ENCODE results near the gene C1orf74. TPM values are rescaled to one million over a fixed set of nuclear protein-coding genes. Genes with fewer than 3 reads are reported as not detected.

Gene C1orf74
- total RNA-seq, 3 donors from 2014 or later, result 0.64 to 3.1 (median 2.0) TPM

DNA sequence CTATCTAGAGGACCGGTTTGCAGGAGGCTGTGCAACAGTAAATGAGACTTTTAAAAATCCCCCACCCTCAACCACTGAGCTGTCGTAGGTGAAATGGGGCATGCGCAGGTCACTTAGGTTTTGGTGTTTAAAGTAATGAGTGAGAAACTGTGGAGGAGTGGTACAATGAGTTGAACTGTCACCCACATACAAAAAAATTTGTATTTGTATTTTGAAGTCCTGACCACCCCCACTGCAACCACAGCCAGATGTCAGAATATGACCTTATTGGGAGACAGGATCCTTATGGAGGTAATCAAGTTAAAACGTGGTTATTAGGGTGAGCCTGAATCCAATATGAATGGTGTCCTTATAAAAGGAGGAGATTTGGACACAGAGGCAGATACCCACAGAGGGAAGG is 23.1 kb upstream of the C1orf74 start:
- intact Hi-C loops (cut with DNase I; ENCODE audit: low total_unique reads), result no loop called here
- Histone ChIP-seq H3K27me3 (no peaks in the 10 kb centered on the region), H3K36me3 (no peaks in the 10 kb centered on the region), H3K27ac (peak overlapping the region in 1 of 2 donors; percentile 18), H3K9me3 (no peaks in the 10 kb centered on the region), H3K4me3 (no peak overlapping the region), H3K4me1 (peaks cover 0 to 3% of the 10 kb centered on the region in 2 donors)
- DNase-seq (ENCODE audit: low spot score in 2 of 2), result no peak
- TF ChIP-seq POLR2A (IDR thresholded peaks at IDR 0.05) (no peak), POLR2AphosphoS5 (IDR thresholded peaks at IDR 0.05) (no peak)
- TF ChIP-seq, protein P1, sequence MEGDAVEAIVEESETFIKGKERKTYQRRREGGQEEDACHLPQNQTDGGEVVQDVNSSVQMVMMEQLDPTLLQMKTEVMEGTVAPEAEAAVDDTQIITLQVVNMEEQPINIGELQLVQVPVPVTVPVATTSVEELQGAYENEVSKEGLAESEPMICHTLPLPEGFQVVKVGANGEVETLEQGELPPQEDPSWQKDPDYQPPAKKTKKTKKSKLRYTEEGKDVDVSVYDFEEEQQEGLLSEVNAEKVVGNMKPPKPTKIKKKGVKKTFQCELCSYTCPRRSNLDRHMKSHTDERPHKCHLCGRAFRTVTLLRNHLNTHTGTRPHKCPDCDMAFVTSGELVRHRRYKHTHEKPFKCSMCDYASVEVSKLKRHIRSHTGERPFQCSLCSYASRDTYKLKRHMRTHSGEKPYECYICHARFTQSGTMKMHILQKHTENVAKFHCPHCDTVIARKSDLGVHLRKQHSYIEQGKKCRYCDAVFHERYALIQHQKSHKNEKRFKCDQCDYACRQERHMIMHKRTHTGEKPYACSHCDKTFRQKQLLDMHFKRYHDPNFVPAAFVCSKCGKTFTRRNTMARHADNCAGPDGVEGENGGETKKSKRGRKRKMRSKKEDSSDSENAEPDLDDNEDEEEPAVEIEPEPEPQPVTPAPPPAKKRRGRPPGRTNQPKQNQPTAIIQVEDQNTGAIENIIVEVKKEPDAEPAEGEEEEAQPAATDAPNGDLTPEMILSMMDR (IDR thresholded peaks at IDR 0.05), result no peak

GRCh38 chr1:209805875-209806760 is 21.8 kb upstream of the C1orf74 start, which contains the start of gene IRF6:
TSS of gene IRF6 (minus strand) at chr1:209806142. CDS start at chr1:209801413, 4,729 bp downstream.
- Histone ChIP-seq H3K4me1 (peaks cover 0 to 10% of the 10 kb centered on the region in 2 donors), H3K27me3 (no peaks in the 10 kb centered on the region), H3K9me3 (no peaks in the 10 kb centered on the region), H3K36me3 (no peaks in the 10 kb centered on the region), H3K27ac (peak within 1 kb of the TSS; percentile 97 to 99), H3K4me3 (peak within 1 kb of the TSS; percentile 26 to 82 (median 82))
- peak; percentile 96 to 97 for DNase-seq (ENCODE audit: low spot score in 2 of 2)
- TF ChIP-seq, protein P1 (IDR thresholded peaks at IDR 0.05), result no peak
- TF ChIP-seq POLR2AphosphoS5 (IDR thresholded peaks at IDR 0.05) (peak; percentile 57 to 98 (median 80)), POLR2A (IDR thresholded peaks at IDR 0.05) (peak; percentile 93)
- intact Hi-C loops (cut with DNase I; ENCODE audit: low total_unique reads), result no loop called here

DNA sequence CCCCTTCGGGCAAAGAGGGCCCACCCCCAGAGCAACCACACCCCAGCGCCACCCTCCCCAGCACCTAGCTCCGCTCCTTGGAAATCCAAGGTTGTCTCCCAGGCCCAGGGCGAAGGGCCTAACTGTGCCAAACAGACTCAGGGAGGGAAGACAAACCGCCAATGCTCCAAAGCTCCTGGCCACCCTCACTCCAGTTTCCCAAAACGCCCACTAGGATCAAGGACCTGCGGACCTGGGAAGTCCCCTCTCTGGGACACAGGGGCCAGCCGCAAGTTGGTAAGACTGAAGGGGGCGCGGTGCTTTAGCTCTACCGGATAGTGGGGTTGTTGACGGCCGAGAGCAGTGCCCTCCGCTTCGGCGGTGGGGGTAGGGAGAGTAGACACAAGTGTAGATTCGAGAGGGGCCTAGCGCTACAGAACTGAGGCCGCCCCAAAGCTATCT is 21.0 kb upstream of the C1orf74 start:
- H3K4me3 ChIP-seq, result peak overlapping the region in 2 of 3 donors; percentile 82
- peak overlapping the region; percentile 97 to 99 for H3K27ac ChIP-seq
- no peak for DNase-seq (ENCODE audit: low spot score in 2 of 2)
- H3K27me3 ChIP-seq, result no peaks in the 10 kb centered on the region
- intact Hi-C loops (cut with DNase I; ENCODE audit: low total_unique reads), result no loop called here
- H3K4me1 ChIP-seq, result peaks cover 0 to 15% of the 10 kb centered on the region in 2 donors
- no peaks in the 10 kb centered on the region for H3K36me3 ChIP-seq
- no peaks in the 10 kb centered on the region for H3K9me3 ChIP-seq
- TF ChIP-seq POLR2AphosphoS5 (IDR thresholded peaks at IDR 0.05) (no peak), POLR2A (IDR thresholded peaks at IDR 0.05) (no peak)
- TF ChIP-seq, protein P1 (IDR thresholded peaks at IDR 0.05), result no peak

DNA sequence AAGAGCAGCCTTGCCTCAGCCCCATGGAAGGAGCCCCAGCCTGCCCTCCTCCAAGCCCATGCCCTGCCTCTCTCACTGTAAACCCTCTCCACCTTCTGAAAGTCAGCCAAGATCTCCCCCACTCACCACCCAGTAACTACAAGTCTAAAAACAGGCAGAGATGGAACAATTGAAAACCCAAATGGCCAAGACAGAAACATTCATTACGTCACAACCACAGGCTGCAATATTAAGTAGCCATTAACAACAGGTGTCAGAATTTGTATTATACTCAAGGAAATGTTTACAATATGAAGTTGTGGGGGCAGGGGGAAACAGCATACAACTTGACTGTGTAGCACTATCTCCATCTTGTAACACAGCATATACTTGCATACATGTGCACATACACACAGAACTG is 19.2 kb upstream of the C1orf74 start:
- DNase-seq (ENCODE audit: low spot score in 2 of 2), result no peak
- Histone ChIP-seq H3K4me1 (peaks cover 0 to 15% of the 10 kb centered on the region in 2 donors), H3K9me3 (no peaks in the 10 kb centered on the region), H3K4me3 (peak overlapping the region in 2 of 3 donors; percentile 82), H3K36me3 (no peaks in the 10 kb centered on the region), H3K27ac (peak overlapping the region; percentile 81 to 99), H3K27me3 (no peaks in the 10 kb centered on the region)
- TF ChIP-seq POLR2A (IDR thresholded peaks at IDR 0.05), result no peak
- TF ChIP-seq POLR2AphosphoS5 (IDR thresholded peaks at IDR 0.05), result no peak
- TF ChIP-seq, protein P1 (IDR thresholded peaks at IDR 0.05), result no peak
- intact Hi-C loops (cut with DNase I; ENCODE audit: low total_unique reads), result no loop called here

GRCh38 chr1:209802780-209803152 is 18.4 kb upstream of the C1orf74 start:
- Histone ChIP-seq H3K27ac (peak overlapping the region; percentile 81 to 99), H3K9me3 (no peaks in the 10 kb centered on the region), H3K36me3 (no peaks in the 10 kb centered on the region), H3K4me3 (peak overlapping the region in 2 of 3 donors; percentile 82), H3K4me1 (peaks cover 0 to 15% of the 10 kb centered on the region in 2 donors), H3K27me3 (no peaks in the 10 kb centered on the region)
- intact Hi-C loops (cut with DNase I; ENCODE audit: low total_unique reads), result no loop called here
- DNase-seq (ENCODE audit: low spot score in 2 of 2), result no peak
- TF ChIP-seq POLR2A (IDR thresholded peaks at IDR 0.05), result no peak
- TF ChIP-seq, protein P1 (IDR thresholded peaks at IDR 0.05), result no peak
- no peak for TF ChIP-seq POLR2AphosphoS5 (IDR thresholded peaks at IDR 0.05)

Data from breast epithelium (tissue), 4 donors.